ENCODE data around the gene CHAF1A.

The CHAF1A gene

DNA sequence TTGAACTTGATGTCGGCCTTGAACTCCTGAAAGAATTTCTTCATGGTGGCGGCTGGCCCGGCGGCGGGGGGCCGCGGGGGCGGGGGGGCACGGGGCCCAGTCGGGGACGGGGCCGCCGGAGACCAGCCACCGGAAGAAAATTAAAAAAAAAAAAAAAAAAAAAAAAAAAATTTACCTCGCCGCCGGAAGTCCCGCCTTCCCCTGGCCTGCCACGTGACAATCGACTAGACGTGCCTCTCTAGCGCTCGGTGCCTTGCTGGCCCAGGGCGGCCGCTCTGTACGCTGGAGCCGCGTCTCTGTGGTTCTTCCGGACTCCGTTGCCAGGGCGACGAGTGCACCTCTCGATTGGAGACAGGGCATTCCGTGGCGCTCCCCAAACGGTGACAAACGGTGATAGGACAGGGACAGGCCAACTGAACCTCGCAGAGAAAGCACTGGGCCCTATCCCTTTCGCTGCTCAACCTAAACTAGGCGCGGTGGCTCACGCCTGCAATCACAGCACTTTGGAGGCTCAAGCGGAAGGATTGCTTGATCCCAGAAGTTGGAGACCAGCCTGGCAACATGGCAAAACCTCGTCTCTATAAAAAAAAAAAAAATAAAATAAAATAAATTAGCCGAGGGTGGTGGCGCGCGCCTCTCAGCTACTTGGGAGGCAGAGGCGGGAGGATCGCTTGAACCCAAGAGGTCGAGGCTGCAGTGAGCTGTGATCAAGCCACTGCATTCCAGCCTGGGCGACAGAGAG lies 55.4 kb downstream of the CHAF1A start, which contains the start of gene UBXN6:
Gene UBXN6 (minus strand): TSS at position 141 of the 742 bp plus-strand sequence. CDS start 97 bp downstream, at position 44.
- peak; percentile 91 for DNase-seq

DNA sequence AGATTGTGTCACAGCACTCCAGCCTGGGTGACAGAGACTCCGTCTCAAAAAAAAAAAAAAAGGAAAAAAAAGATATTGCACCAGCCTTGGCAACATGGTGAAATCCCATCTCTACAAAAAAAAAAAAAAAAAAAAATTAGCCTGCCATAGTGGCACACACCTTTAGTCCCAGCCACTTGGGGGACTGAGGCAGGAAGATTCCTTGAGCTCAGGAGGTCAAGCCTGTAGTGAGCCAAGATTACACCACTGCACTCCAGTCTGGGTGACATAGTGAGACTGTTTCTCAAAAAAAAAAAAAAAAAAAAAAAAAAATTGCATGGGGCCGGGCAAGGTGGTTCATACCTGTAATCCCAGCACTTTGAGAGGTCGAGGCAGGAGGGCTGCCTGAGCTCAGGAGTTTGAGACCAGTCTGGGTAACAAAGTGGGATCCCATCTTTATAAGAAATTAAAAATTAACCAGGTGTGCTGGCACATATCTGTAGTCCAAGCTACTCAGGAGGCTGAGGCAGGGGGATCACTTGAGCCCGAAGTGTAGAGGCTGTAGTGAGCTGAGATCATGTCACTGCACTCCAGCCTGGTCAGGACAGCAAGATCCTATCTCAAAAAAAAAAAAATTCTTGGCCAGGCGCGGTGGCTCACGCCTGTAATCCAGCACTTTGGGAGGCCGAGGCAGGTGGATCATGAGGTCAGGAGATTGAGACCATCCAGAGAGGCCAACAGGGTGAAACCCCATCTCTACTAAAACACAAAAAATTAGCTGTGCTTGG lies 62.6 kb downstream of the CHAF1A start:
- DNase-seq, result no peak

DNA sequence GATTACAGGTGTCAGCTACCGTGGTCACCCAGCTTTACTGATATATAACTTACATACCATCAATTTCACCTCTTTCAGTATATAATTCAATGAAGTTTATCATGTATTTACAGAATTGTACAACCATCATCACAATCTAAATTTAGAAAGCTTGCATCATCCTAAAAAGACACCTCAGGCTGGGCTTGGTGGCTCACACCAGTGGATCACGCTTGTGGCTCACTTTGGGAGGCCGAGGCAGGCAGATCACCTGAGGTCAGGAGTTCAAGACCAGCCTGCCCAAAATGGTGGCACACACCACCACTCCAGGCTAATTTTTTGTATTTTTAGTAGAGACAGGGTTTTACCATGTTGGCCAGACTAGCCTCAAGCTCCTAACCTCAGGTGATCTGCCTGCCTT lies 65.4 kb downstream of the CHAF1A start:
- DNase-seq, result no peak

DNA sequence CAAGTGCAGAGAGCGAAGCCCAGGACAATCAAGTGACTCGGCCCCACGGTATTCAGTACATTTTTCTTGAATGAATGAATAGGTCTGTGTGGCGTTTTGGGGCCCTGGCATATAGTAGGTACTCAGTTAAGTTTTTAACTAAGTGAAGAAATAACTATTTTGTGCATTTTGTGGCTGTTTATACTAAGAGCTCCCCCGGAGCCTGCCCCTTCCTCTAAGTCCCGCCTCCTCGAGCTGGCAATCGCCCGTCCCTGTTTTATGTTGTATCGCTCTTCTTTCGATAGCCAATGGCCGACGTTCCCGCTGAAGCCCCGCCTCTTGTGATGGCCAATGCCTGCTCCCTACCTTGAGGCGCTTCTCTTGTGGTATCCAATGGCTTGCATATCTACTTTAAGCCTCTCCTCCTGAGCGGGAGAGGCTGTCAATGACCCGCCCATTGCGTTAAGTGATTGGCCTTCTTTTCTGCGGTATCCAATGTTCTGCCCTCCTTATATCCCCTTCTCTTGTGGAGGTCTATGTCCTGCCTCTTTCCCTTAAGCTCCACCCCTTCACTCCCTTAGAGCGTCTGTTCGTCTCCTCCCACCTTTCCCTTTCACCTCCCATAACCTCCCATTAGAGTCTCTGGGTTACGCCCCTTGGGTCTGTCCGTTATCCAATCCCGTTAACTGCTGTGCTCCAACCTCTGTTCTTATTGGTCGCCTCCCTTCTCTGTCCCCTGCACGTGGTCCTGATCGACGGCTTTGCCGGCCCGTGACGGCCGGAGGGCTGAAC lies 69.1 kb downstream of the CHAF1A start:
- DNase-seq, result peak; percentile 100

DNA sequence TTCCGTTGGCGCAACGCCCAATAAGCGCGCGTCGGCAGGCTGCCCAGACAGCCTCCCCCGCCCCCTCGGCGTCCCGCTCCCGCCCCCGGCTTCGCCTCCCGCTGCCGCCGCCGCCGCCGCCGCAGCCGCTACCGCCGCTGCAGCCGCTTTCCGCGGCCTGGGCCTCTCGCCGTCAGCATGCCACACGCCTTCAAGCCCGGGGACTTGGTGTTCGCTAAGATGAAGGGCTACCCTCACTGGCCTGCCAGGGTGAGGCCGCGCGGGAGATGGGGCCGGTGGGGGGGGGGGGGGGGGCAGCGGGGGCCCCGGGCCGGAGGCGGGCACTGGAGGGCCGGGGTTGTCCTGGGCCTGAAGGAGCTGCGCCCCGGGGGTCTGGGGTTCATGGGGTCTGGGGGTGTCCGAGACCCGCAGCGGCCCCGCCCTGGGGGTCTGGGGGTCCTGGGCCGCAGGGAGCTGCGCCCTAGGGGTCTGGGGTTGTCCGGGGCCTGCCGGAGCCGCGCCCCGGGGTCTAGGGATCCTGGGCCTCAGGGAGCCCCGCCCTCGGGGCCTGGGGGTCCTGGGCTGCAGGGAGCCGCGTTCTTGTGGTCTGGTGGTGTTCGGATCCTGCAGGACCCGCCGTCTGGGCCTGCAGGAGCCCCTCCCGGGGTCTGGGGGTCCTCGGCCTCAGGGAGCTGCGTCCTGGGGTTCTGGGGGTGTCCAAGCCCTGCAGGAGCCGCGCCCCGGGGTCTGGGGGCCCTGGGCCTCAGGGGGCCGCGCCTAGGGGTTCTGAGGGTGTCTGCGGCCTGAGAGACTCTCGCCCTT lies 69.9 kb downstream of the CHAF1A start, which contains the start of gene HDGFL2:
Gene HDGFL2 (plus strand): TSS at position 124 of the 801 bp plus-strand sequence. CDS start 54 bp downstream, at position 178.
- DNase-seq, result no peak

DNA sequence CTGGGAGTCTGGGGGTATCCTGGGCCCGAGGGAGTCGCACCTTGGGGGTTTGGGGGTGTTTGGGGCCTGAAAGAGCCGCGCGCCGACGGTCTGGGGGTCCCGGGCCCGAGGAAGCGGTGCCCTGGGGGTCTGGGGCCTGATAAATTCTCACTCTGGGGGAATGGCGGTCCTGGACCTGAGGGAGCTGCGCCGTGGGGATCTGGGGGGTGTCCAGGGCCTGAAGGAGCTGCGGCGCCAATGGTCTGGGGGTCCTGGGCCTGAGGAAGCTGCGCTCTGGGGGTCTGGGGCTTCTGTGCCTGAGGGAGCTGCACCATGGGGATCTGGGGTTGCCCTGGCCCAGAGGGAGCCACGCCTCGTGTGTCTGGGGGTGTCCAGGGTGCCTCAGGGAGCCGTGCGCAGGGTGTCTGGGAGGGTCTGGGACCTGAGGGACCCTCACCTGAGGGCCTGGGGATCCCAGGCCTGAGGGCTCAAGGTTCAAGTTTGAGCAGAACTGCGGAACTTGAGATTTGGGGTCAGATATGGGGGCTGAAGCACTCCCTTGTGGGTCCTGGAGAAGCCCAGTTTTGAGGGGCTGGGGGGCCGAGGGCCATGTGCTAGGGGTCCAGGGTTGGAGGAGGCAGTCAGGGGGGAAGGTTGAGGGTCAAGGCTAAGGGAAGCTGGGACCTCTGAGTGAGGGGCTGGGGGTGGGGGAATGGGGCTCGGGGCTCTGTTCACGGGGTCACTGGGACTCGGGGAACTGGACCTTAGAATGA lies 70.7 kb downstream of the CHAF1A start:
- DNase-seq, result no peak

DNA sequence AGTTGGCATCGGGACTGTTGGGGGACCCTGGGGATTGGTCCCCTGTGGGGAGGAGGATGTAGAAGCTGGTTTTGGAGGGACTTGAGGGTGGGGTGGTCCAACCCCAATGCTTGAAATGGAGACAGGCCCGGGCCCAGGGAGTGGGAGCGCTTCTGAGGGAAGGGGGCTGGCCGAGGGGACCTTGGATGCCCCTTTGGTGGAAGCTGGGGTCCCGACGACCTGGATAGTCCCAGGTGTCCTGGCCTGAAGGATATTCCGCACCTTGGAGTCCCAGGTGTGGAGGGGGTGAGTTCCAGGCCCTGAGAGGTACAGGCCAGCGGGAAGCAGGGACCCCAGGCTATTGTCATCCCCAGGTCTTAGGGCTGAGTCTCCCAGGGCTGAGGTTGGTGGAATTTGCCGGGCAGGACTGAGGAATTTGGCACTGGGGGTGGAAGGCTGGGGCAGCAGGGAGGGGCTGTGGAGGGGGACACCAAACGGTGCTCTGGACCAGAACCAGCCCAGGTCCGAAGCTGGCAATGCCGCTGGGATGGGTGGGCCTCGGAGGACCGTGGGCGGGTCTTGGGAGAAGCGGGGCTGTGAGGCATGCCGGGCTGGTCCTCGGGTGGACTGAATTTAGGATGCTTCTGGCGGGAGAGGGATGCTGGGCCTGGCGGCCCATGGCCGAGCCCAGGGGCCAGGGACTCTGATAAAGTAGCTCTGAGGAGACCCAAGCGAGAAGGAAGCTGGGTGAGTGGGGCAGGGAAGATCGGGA lies 71.5 kb downstream of the CHAF1A start:
- no peak for DNase-seq

DNA sequence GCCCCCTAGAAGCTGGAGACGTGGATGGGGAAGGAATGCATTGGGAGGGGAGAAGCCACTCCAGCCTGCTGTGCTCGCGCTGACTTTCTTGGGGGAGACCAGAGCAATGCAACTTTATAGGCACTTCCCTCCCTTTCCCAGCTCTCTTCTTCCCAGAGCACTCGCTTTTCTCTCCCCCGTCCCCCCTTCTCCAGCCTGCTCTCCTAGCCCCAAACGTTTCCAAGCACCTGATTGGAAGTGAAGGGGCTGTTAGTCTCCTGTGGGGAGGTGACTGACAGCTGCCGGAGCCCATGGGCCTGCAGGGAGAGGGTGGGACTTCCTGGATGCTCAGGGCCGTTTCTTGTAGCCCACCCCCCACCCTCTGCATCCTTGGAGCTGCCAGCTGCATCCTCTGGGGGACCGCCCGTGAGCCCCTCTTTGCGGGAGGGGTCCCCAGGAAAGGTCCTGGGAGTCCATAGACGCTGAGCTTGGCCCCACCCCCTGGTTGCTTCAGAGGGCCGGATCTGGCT lies 72.1 kb downstream of the CHAF1A start:
- DNase-seq, result peak; percentile 57

DNA sequence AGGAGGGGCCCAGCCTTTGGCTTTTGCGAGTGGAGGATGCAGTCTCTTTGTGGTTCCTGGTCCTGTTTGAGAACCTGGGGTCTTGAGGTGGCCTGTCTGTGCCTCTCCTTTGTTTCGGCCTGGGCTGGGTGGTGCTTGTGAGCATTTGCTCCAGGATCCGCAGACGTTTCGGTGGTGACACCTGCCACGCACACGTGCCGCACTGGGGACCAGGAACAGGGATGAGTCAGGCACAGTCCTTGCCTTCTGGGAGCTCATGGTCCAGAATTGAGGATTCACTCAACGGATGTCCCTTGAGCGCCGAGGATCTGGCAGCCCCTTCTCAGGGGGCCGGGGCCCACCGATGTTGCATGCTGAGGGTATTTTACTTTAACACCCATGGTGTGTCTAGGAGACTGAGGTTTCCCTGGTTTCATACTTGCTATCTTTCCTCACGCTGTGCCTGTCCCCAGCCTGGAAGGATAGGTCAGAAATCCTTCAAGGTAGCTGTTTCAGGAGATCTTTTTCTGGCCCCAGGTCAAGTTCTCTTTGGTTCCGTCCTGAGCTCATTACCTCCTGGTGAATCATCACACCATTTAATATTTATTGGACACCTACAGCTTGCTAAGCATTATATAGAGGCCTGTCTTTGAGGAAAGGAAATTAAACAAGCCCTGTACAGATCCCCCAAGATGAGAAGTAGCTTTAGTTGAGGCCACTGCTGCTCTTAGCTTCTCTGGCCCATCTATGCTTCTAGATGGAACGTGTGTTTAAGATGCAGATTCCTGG lies 74.8 kb downstream of the CHAF1A start:
- no peak for DNase-seq

DNA sequence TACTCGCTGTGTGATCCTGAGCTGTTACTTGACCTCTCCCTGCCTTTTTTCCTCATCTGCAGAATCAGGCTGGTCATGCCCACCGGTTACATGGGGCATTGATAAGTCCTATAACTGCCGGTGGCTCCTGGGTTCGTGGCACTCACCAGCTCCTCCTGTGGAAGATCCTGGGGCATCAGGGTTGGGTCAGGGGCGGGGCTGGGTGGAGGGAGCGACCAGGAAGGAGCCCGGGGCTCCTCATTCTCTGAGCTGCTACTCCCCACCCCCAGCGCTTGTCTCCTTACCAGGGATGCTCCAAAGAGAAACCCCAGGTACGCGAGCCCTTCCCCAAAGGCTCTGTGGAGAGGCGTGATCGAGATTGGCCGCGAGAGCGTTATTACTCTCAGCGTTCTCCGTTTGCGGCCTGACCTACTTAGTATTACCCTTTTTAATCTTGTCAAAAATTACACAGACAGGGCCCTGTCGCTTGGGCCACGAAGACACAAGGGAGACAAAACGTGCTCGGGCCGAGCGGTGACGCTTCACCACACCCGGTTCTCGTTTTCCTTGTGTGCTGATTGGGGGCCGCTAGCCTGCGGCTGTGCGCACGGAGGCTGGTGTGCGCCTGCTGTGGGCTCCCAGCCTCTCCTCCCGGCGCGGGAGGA lies 80.4 kb downstream of the CHAF1A start:
- DNase-seq, result no peak

DNA sequence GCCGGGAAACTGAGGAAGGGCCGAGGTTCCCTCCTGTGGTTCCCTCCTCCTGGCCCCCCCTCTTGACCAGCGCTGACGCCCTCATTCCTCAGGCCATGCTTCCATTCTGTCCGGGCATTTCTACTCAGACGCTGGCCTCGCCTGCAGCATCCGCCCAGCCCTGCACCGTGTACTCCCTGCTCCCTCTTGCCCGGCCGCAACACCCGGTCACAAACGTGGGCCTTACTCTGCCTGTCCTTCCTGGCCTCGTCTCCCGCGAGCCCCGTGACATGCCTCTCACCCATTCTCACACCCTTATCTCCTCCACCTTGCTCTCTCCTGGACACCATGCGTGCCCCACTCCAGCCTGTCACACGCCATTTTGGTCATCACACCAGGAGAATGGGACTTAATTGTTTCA lies 80.9 kb downstream of the CHAF1A start:
- DNase-seq, result no peak

DNA sequence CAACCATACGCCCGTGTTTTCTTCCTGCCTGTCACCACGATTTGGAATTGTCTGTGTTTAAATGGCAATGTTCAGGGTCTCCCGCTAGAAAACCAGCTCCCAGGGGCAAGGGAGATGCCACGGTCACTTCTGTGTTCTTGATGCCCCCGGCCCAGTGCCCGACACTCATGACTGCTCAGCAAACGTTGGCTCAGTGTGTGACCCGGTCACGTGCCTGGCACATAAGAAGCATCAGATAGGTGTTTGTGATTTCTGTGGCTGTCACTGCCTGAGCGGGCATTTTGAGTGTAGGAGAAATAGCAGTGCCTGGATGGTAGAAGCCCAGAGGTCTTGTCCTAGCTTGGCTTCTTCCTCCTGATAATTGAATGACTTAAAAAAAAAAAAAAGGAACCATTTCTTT lies 85.1 kb downstream of the CHAF1A start:
- no peak for DNase-seq

DNA sequence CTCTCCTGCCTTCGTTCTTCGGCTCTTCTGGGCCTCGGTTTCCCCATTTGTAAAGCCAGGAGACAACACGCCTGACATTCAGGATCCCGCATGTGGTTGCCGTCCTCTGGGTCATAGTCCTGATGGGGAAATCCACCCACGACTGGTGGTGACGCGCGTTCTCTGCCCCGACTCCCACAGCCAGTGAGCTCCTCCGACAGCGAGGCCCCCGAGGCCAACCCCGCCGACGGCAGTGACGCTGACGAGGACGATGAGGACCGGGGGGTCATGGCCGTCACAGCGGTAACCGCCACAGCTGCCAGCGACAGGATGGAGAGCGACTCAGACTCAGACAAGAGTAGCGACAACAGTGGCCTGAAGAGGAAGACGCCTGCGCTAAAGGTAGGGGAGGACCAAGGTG lies 86.1 kb downstream of the CHAF1A start:
- DNase-seq, result no peak

DNA sequence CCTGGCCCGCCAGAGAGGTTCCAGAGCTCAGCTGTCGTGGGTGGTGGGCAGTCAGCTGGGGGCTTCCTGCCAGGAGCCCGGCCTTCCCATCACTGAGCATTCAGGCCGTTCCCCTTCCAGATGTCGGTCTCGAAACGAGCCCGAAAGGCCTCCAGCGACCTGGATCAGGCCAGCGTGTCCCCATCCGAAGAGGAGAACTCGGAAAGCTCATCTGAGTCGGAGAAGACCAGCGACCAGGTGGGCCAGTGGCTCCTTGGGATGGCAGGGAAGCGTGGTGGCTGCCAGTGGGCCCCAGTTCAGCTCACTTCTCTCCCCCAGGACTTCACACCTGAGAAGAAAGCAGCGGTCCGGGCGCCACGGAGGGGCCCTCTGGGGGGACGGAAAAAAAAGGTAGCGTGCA lies 89.0 kb downstream of the CHAF1A start:
- no peak for DNase-seq

DNA sequence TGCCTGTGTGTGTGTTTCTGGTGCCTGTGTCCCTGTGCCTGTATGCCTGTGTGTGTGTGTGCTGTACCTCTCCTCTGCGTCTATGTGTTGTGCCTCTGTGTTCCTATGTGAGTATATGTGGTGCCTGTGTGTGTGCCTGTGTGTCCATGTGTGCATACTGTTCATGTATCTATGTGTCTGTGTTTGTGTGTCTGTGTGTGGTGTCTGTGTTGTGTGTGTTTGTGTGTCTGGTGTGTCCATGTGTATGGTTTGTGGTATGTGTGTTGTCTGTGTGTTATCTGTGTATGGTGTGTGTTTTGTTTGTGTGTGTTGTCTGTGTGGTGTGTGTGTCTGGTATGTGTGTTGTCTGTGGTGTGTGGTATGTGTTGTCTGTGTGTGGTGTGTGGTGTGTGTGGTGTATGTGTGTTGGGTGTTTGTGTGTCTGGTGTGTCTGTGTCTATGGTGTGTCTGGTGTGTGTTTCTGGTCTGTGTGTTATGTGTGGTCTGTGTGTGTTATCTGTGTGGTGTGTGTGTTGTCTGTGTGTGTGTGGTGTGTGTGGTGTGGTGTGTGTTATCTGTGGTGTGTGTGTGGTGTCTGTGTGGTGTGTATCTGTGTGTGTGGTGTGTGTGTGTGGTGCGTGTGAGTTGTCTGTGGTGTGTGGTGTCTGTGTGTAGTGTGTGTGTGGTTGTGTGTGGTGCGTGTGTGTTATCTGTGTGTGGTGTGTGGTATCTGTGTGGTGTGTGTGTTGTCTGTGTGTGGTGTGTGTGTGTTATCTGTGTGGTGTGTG lies 90.1 kb downstream of the CHAF1A start:
- no peak for DNase-seq

Data from SHP77 treated with DMSO at 0.1 percent for 48 hours (cell line).